Esophagus squamous epithelium (tissue), 5 donors: Measurements from ENCODE around the gene DNAJC10. TPM values are rescaled to one million over a fixed set of nuclear protein-coding genes. Genes with fewer than 3 reads are reported as not detected.

Experiments
- DNase-seq: peaks from one replicate; lab custom pipeline; 2025; lab: John Stamatoyannopoulos, UW
- H3K27ac ChIP-seq, 4 donors: fragments of 200-600 bp; sonication (generic); one replicate each; pipeline ENCODE4 v1.5.1; 2016 to 2019; ENCODE audit warnings: mild to moderate bottlenecking in 1 of 4
- H3K27me3 ChIP-seq, 4 donors: fragments of 200-600 bp; sonication (generic); 1 replicate in 3 of 4; 2 replicates in 1 of 4; pipeline versions ENCODE4 v1.5.1 to v1.6.0; 2017 to 2021; ENCODE audit warnings: antibody characterized with exemption in 1 of 4
- H3K36me3 ChIP-seq, 3 donors: fragments of 200-600 bp; sonication (generic); one replicate each; pipeline ENCODE4 v1.5.1; 2016 to 2019
- H3K4me1 ChIP-seq, 3 donors: fragments of 200-600 bp; sonication (generic); one replicate each; pipeline ENCODE4 v1.5.1; 2017 to 2019
- H3K4me3 ChIP-seq, 4 donors: fragments of 200-600 bp; sonication (generic); 1 replicate in 3 of 4; 2 replicates in 1 of 4; pipeline ENCODE4 v1.5.1; 2016 to 2019; ENCODE audit warnings: mild to moderate bottlenecking in 2 of 4, moderate library complexity in 1 of 4
- H3K9me3 ChIP-seq, 3 donors: fragments of 200-600 bp; sonication (generic); one replicate each; pipeline ENCODE4 v1.5.1; 2016 to 2019
- CTCF ChIP-seq, 6 experiments: fragments of 450-650 bp in 4 of 6; fragments of 200-600 bp in 2 of 6; sonication (generic) in 2 of 6; IDR thresholded peaks; one replicate each; pipeline ENCODE4 v1.5.1; 2016 to 2019; ENCODE audit warnings: antibody characterized with exemption in 6 of 6, mild to moderate bottlenecking in 4 of 6, moderate library complexity in 4 of 6
- POLR2A ChIP-seq, 4 donors: fragments of 450-650 bp; IDR thresholded peaks; one replicate each; pipeline ENCODE4 v1.6.1; 2017; ENCODE audit warnings: antibody characterized with exemption in 4 of 4, mild to moderate bottlenecking in 4 of 4, moderate library complexity in 3 of 4
- WGBS, 2 donors: methylation state at CpG; one replicate each; pipeline ENCODE4 v1.1.5; 2018; 5-methylcytosine and 5-hydroxymethylcytosine counted together
- intact Hi-C: fragments of 100-400 bp; cut with DNase I; formaldehyde crosslinking; loops from one replicate; pipeline ENCODE4 v1.15.0; 2022
- small RNA-seq, 4 donors: library from RNA; depleted of rRNA; stranded (forward); fragments of <200 nt; gene quantifications; one replicate each; pipeline ENCODE3, GENCODE V24; 2016
- total RNA-seq, 4 donors: library from RNA; depleted of rRNA; stranded (reverse); fragments of >200 nt; gene quantifications; one replicate each; pipeline ENCODE4 v1.1.0, GENCODE V29; 2016
- donor health status: DM: yes; HTN: yes; CAD: no.

DNAJC10 gene
- total RNA-seq, 4 donors from 2014 or later = 26.0 to 46.0 (median 32.3) TPM

DNA sequence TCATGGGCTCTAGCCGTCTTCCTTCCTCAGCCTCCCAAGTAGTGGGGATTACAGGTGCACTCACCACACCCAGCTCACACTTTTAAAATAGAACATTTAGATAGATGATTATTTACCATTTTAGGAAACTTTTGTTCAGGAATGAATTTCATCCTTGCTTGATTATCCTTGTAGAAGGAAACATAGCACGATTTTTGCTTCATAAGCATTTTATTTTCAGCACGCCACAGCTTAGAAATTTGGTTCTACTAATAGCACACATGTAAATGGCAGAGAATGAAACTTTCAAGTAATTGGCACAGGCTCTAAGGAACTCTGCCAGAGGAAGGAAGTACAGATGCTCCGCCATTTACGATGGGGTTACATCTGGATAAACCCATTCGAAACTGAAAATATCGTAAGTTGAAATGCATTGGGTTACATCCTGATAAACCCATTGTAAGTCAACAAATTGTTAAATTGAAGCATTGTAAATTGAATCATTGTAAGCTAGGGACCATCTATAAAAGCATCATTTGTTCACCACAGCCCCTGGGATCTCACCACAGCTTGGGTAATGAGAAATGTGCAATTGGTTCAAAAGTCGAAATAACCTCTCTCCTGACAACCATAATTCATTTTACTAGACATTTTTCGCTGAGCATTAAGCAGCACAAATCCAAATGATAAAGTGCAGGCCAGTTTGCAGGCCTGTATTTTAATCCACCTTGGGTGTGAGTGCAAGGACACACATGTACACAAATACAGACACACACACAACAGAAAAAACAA lies 117.2 kb downstream of the DNAJC10 start:
- WGBS, 2 donors = 86 to 90% methylated on average over 9 of the region's 9 CpGs
- intact Hi-C loops = no loop called here

DNA sequence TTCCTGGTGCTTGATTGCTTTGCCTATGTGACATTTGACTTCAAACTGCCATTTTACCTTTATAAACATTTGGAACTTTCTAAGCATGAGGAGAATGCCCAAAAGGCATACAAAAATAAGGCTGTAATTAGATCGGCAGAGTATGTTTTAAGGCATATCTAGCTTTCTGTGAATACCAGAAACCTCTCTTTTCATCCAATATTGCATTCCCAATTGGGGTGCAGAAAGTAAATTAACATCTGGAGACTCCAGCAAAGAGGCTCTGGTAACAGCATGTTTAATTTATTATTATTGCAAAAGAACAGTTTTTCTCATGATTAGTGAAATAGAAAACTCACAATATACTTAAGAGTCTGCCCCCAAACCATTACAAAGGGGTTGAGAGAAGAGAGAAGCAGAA lies 118.2 kb downstream of the DNAJC10 start:
- Histone ChIP-seq H3K36me3 (no peaks in the 10 kb centered on the region), H3K27ac (no peak overlapping the region), H3K27me3 (no peaks in the 10 kb centered on the region), H3K4me1 (no peaks in the 10 kb centered on the region), H3K4me3 (no peak overlapping the region), H3K9me3 (no peaks in the 10 kb centered on the region)
- WGBS, 2 donors = 67 to 75% methylated on average over 1 of the region's 1 CpG
- no peak for DNase-seq
- intact Hi-C loops = no loop called here
- TF ChIP-seq POLR2A (IDR thresholded peaks at IDR 0.05) (no peak), CTCF (IDR thresholded peaks at IDR 0.05) (no peak)

More for the DNA sequence above, 117.2 kb downstream of the DNAJC10 start:
- no peak for DNase-seq
- no peaks in the 10 kb centered on the region for H3K4me1 ChIP-seq
- no peak overlapping the region for H3K4me3 ChIP-seq
- no peak for TF ChIP-seq POLR2A (IDR thresholded peaks at IDR 0.05)
- TF ChIP-seq CTCF (IDR thresholded peaks at IDR 0.05) = no peak
- no peak overlapping the region for H3K27ac ChIP-seq
- no peaks in the 10 kb centered on the region for H3K9me3 ChIP-seq
- H3K27me3 ChIP-seq = no peaks in the 10 kb centered on the region
- H3K36me3 ChIP-seq = no peaks in the 10 kb centered on the region

GRCh38 chr2:182836451-182836850 lies 120.4 kb downstream of the DNAJC10 start:
- Histone ChIP-seq H3K27me3 (no peaks in the 10 kb centered on the region), H3K27ac (no peak overlapping the region), H3K36me3 (no peaks in the 10 kb centered on the region), H3K4me3 (no peak overlapping the region), H3K4me1 (no peaks in the 10 kb centered on the region), H3K9me3 (no peaks in the 10 kb centered on the region)
- intact Hi-C loops = no loop called here
- DNase-seq = no peak
- WGBS, 2 donors = 61 to 78% methylated on average over 3 of the region's 3 CpGs
- no peak for TF ChIP-seq CTCF (IDR thresholded peaks at IDR 0.05)
- TF ChIP-seq POLR2A (IDR thresholded peaks at IDR 0.05) = no peak

Small RNA genes lying within 50 kb of the gene (small RNA-seq; reads per million reads assigned to genes)
- gene RF00019 = 0 reads per million in 4 donors

Other genes with a start within 250 kb of the DNAJC10 start
- 1 to 10 TPM in 1 of 4 donors, under 1 TPM in 2, not detected in 1; 0.53 to 1.7 (median 0.57) TPM for gene FRZB, start 150.4 kb downstream of the DNAJC10 start, total RNA-seq